SK-N-SH treated with all-trans-retinoic acid at 6 μM for 48 hours (cell line): Measurements from ENCODE around the gene DRAXIN.

Experiments used
- ATAC-seq: fragments of 200-7000 bp; cut with Tn5 transposase; 3 replicates; pipeline ENCODE4 v1.9.1; 2020; ENCODE audit warnings: mild to moderate bottlenecking, moderate library complexity
- ARNTL ChIP-seq: fragments of 450-650 bp; formaldehyde crosslinking; IDR thresholded peaks from 2 replicates; pipeline ENCODE4 v1.5.0; 2020; ENCODE audit warnings: low read depth, mild to moderate bottlenecking, moderate library complexity, borderline replicate concordance
- CREB5 ChIP-seq: fragments of 250-450 bp; sonication (Bioruptor Pico); IDR thresholded peaks from 2 replicates; pipeline ENCODE4 v1.5.1; 2020; ENCODE audit warnings: low read depth, mild to moderate bottlenecking, moderate library complexity
- CSDC2 ChIP-seq: fragments of 250-450 bp; sonication (Bioruptor Pico); IDR thresholded peaks from 2 replicates; pipeline ENCODE4 v1.5.0; 2020; ENCODE audit warnings: mild to moderate bottlenecking, moderate library complexity
- ESRRG ChIP-seq: fragments of 250-450 bp; sonication (Bioruptor Pico); IDR thresholded peaks from 2 replicates; pipeline ENCODE4 v1.6.1; 2021; ENCODE audit warnings: mild to moderate bottlenecking
- GLIS3 ChIP-seq: fragments of 250-450 bp; sonication (Bioruptor Pico); IDR thresholded peaks from 2 replicates; pipeline ENCODE4 v1.5.0; 2020; ENCODE audit warnings: mild to moderate bottlenecking, moderate library complexity
- ISL1 ChIP-seq: fragments of 250-450 bp; sonication (Bioruptor Pico); IDR thresholded peaks from 2 replicates; pipeline ENCODE4 v2.1.2; 2022; ENCODE audit warnings: mild to moderate bottlenecking, moderate library complexity
- OSR1 ChIP-seq: fragments of 250-450 bp; sonication (Bioruptor Pico); IDR thresholded peaks from 2 replicates; pipeline ENCODE4 v1.8.0; 2022; ENCODE audit warnings: moderate library complexity, mild to moderate bottlenecking, inconsistent platforms
- PPARA ChIP-seq: fragments of 250-450 bp; sonication (Bioruptor Pico); IDR thresholded peaks from 2 replicates; pipeline ENCODE4 v1.5.0; 2020; ENCODE audit warnings: mild to moderate bottlenecking, borderline replicate concordance
- SNAI2 ChIP-seq: fragments of 250-450 bp; sonication (Bioruptor Pico); IDR thresholded peaks from 2 replicates; pipeline ENCODE4 v1.5.0; 2020; ENCODE audit warnings: mild to moderate bottlenecking, moderate library complexity
- TCF4 ChIP-seq: fragments of 250-450 bp; sonication (Bioruptor Pico); IDR thresholded peaks from 2 replicates; pipeline ENCODE4 v1.8.0; 2021; ENCODE audit warnings: mild to moderate bottlenecking, moderate library complexity, borderline replicate concordance
- TSHZ2 ChIP-seq: fragments of 250-450 bp; sonication (Bioruptor Pico); IDR thresholded peaks from 2 replicates; pipeline ENCODE4 v1.5.0; 2020; ENCODE audit warnings: mild to moderate bottlenecking, moderate library complexity
- ZC3H10 ChIP-seq: fragments of 250-450 bp; sonication (Bioruptor Pico); IDR thresholded peaks from 2 replicates; pipeline ENCODE4 v1.5.1; 2021; ENCODE audit warnings: mild to moderate bottlenecking, moderate library complexity
- ZFP30 ChIP-seq: fragments of 450-650 bp; formaldehyde crosslinking; IDR thresholded peaks from 2 replicates; pipeline ENCODE4 v1.5.0; 2022; ENCODE audit warnings: mild to moderate bottlenecking, moderate library complexity
- ZNF565 ChIP-seq: fragments of 450-650 bp; formaldehyde crosslinking; conservative IDR thresholded peaks from 2 replicates; pipeline ENCODE4 v1.5.0; 2020; ENCODE audit warnings: low read depth, mild to moderate bottlenecking, moderate library complexity
- ZNF8 ChIP-seq: fragments of 450-650 bp; formaldehyde crosslinking; IDR thresholded peaks from 2 replicates; pipeline ENCODE4 v1.5.0; 2020; ENCODE audit warnings: mild to moderate bottlenecking, moderate library complexity
- TF ChIP-seq, protein P1 (sequence below): fragments of 250-450 bp; sonication (Bioruptor Pico); IDR thresholded peaks from 2 replicates; pipeline ENCODE4 v1.8.0; 2021; ENCODE audit warnings: low read depth, mild to moderate bottlenecking, moderate library complexity, borderline replicate concordance
- TF ChIP-seq, protein P2 (sequence below): fragments of 250-450 bp; sonication (Bioruptor Pico); IDR thresholded peaks from 2 replicates; pipeline ENCODE4 v1.5.1; 2021; ENCODE audit warnings: mild to moderate bottlenecking, moderate library complexity

The DRAXIN gene

GRCh38 chr1:11680270-11681070 lies 11.0 kb upstream of the DRAXIN start:
- TF ChIP-seq OSR1 (CRISPR knock-in tag) (no peak), ZNF8 (no peak), CREB5 (no peak), ARNTL (CRISPR knock-in tag) (no peak), ZC3H10 (CRISPR knock-in tag) (no peak), ISL1 (CRISPR knock-in tag) (no peak), TCF4 (CRISPR knock-in tag) (no peak), PPARA (CRISPR knock-in tag) (no peak), ESRRG (CRISPR knock-in tag) (no peak), CSDC2 (CRISPR knock-in tag) (no peak), ZNF565 (CRISPR knock-in tag) (no peak)
- TF ChIP-seq, protein P1, sequence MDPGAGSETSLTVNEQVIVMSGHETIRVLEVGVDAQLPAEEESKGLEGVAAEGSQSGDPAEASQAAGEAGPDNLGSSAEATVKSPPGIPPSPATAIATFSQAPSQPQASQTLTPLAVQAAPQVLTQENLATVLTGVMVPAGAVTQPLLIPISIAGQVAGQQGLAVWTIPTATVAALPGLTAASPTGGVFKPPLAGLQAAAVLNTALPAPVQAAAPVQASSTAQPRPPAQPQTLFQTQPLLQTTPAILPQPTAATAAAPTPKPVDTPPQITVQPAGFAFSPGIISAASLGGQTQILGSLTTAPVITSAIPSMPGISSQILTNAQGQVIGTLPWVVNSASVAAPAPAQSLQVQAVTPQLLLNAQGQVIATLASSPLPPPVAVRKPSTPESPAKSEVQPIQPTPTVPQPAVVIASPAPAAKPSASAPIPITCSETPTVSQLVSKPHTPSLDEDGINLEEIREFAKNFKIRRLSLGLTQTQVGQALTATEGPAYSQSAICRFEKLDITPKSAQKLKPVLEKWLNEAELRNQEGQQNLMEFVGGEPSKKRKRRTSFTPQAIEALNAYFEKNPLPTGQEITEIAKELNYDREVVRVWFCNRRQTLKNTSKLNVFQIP (CRISPR knock-in tag) = no peak
- TF ChIP-seq, protein P2, sequence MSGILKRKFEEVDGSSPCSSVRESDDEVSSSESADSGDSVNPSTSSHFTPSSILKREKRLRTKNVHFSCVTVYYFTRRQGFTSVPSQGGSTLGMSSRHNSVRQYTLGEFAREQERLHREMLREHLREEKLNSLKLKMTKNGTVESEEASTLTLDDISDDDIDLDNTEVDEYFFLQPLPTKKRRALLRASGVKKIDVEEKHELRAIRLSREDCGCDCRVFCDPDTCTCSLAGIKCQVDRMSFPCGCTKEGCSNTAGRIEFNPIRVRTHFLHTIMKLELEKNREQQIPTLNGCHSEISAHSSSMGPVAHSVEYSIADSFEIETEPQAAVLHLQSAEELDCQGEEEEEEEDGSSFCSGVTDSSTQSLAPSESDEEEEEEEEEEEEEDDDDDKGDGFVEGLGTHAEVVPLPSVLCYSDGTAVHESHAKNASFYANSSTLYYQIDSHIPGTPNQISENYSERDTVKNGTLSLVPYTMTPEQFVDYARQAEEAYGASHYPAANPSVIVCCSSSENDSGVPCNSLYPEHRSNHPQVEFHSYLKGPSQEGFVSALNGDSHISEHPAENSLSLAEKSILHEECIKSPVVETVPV (CRISPR knock-in tag) = no peak
- ATAC-seq = peak; percentile 68

GRCh38 chr1:11681071-11681771 lies 10.3 kb upstream of the DRAXIN start, which contains the start of gene MAD2L2:
TSS of gene MAD2L2 (minus strand) at chr1:11681148. CDS start at chr1:11680601, 547 bp downstream.
- peak; percentile 93 for ATAC-seq
- no peak for TF ChIP-seq CREB5
- no peak for TF ChIP-seq ARNTL (CRISPR knock-in tag)
- no peak for TF ChIP-seq GLIS3
- TF ChIP-seq OSR1 (CRISPR knock-in tag) = no peak
- TF ChIP-seq ZFP30 (CRISPR knock-in tag) = no peak
- TF ChIP-seq, protein P2 (CRISPR knock-in tag) = no peak
- TF ChIP-seq TCF4 (CRISPR knock-in tag) = no peak
- TF ChIP-seq ZNF8 = no peak
- TF ChIP-seq TSHZ2 (CRISPR knock-in tag) = no peak
- TF ChIP-seq SNAI2 = no peak
- TF ChIP-seq CSDC2 (CRISPR knock-in tag) = no peak
- no peak for TF ChIP-seq ESRRG (CRISPR knock-in tag)
- no peak for TF ChIP-seq ISL1 (CRISPR knock-in tag)
